ENCODE measurements around the gene HIF1A. TPM values are rescaled to one million over a fixed set of nuclear protein-coding genes. Genes with fewer than 3 reads are reported as not detected.

HIF1A gene
- polyA plus RNA-seq, 1 experiment, result 85.5 TPM

DNA sequence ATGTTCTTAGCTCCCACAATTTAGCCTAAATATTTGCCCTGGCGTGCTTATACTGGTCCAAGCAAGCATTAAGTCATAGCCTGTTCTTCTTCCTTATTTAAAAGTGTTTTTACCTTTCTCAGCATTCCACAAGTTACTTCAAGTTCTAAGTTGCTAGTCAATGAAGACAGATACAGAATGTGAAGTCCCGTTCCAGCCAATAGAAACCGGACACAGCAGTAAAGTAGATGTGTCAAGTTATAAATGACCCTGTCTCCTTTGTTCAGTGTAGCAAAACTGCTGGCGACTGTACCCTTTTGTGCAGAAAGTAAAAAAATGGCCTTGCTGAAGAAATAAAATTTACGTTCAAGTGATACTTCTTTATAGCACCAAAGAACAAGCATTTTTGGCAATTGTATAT is 70.8 kb downstream of the HIF1A start:
- peaks cover 6% of the 10 kb centered on the region for H3K36me3 ChIP-seq (ENCODE audit: control insufficient read depth, insufficient read depth, low read length)
- no peaks in the 10 kb centered on the region for H3K27me3 ChIP-seq (ENCODE audit: control insufficient read depth, insufficient read depth, low read length)
- ChIA-PET CTCF (interaction anchor here (1.9 kb wide), 1 partner anchor 20 kb away, joined by 4 read pairs; no protein-coding TSS in a partner anchor), POLR2A (no interaction called here)
- H3K4me3 ChIP-seq (ENCODE audit: low read depth, low read length), result no peak overlapping the region
- TF ChIP-seq, protein P1, sequence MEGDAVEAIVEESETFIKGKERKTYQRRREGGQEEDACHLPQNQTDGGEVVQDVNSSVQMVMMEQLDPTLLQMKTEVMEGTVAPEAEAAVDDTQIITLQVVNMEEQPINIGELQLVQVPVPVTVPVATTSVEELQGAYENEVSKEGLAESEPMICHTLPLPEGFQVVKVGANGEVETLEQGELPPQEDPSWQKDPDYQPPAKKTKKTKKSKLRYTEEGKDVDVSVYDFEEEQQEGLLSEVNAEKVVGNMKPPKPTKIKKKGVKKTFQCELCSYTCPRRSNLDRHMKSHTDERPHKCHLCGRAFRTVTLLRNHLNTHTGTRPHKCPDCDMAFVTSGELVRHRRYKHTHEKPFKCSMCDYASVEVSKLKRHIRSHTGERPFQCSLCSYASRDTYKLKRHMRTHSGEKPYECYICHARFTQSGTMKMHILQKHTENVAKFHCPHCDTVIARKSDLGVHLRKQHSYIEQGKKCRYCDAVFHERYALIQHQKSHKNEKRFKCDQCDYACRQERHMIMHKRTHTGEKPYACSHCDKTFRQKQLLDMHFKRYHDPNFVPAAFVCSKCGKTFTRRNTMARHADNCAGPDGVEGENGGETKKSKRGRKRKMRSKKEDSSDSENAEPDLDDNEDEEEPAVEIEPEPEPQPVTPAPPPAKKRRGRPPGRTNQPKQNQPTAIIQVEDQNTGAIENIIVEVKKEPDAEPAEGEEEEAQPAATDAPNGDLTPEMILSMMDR (IDR thresholded peaks at IDR 0.05; ENCODE audit: insufficient read depth, low read depth, low read length), result no peak
- no peak for DNase-seq (ENCODE audit: low read depth)

GRCh38 chr14:61768240-61768639 is 72.9 kb downstream of the HIF1A start:
- peaks cover 9% of the 10 kb centered on the region for H3K36me3 ChIP-seq (ENCODE audit: control insufficient read depth, insufficient read depth, low read length)
- CTCF ChIA-PET, result interaction anchor here (1.3 to 2.1 kb wide), 4 partner anchors 8 to 22 kb away, joined by 3 to 5 read pairs (median 4); no protein-coding TSS in a partner anchor
- POLR2A ChIA-PET, result no interaction called here

GRCh38 chr14:61769893-61770292 is 74.6 kb downstream of the HIF1A start:
- CTCF ChIA-PET, result no interaction called here
- POLR2A ChIA-PET, result no interaction called here
- TF ChIP-seq, protein P1 (IDR thresholded peaks at IDR 0.05; ENCODE audit: insufficient read depth, low read depth, low read length), result no peak
- no peaks in the 10 kb centered on the region for H3K27me3 ChIP-seq (ENCODE audit: control insufficient read depth, insufficient read depth, low read length)
- peaks cover 11% of the 10 kb centered on the region for H3K36me3 ChIP-seq (ENCODE audit: control insufficient read depth, insufficient read depth, low read length)
- no peak overlapping the region for H3K4me3 ChIP-seq (ENCODE audit: low read depth, low read length)
- DNase-seq (ENCODE audit: low read depth), result no peak

More at GRCh38 chr14:61768240-61768639, 72.9 kb downstream of the HIF1A start:
- H3K27me3 ChIP-seq (ENCODE audit: control insufficient read depth, insufficient read depth, low read length), result no peaks in the 10 kb centered on the region
- TF ChIP-seq, protein P1 (IDR thresholded peaks at IDR 0.05; ENCODE audit: insufficient read depth, low read depth, low read length), result no peak
- DNase-seq (ENCODE audit: low read depth), result no peak
- H3K4me3 ChIP-seq (ENCODE audit: low read depth, low read length), result no peak overlapping the region

DNA sequence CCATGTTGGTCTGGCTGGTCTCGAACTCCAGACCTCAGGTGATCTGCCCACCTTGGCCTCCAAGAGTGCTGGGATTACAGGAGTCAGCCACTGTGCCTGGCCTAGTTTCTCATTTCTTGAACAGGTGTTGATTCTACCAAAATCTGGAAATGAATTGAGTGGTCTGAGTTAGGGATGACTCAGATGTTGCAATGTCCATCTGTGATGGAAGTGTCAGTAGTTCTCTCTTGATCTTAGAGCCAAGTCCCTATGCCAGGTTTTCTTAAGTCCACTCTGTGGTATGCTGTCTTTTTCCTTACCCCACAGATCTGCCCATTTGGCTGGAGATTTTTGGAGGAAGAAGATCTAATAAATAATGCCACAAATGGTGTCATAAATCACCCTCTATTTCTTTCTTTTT is 79.5 kb downstream of the HIF1A start:
- ChIA-PET POLR2A (no interaction called here), CTCF (no interaction called here)
- Histone ChIP-seq H3K4me3 (ENCODE audit: low read depth, low read length) (no peak overlapping the region), H3K27me3 (ENCODE audit: control insufficient read depth, insufficient read depth, low read length) (no peaks in the 10 kb centered on the region), H3K36me3 (ENCODE audit: control insufficient read depth, insufficient read depth, low read length) (peaks cover 14% of the 10 kb centered on the region)
- TF ChIP-seq, protein P1 (IDR thresholded peaks at IDR 0.05; ENCODE audit: insufficient read depth, low read depth, low read length), result no peak
- no peak for DNase-seq (ENCODE audit: low read depth)

DNA sequence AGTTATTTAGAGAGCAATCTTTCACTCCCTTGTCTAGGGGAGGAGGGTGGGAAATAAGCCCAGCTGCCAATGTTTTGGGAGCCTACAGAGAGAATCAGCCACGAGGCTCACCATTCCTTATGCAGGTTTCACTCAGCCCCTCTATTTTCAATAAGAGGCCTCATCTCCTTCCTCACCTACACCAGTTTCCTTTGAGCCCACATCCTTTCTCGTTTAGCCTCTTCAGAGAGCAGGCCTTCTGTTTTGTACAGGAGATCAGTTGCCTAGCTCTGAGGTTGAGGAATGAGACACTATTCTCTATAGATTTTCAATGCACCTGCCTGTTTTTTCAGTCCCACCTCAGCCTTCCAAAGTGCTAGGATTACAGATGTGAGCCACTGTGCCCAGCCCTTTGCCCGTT is 84.8 kb downstream of the HIF1A start:
- ChIA-PET POLR2A (no interaction called here), CTCF (interaction anchor here (0.8 kb wide), 1 partner anchor 23 kb away, joined by 3 read pairs; no protein-coding TSS in a partner anchor)
- Histone ChIP-seq H3K4me3 (ENCODE audit: low read depth, low read length) (no peak overlapping the region), H3K36me3 (ENCODE audit: control insufficient read depth, insufficient read depth, low read length) (peaks cover 10% of the 10 kb centered on the region), H3K27me3 (ENCODE audit: control insufficient read depth, insufficient read depth, low read length) (no peaks in the 10 kb centered on the region)
- DNase-seq (ENCODE audit: low read depth), result no peak
- TF ChIP-seq, protein P1 (IDR thresholded peaks at IDR 0.05; ENCODE audit: insufficient read depth, low read depth, low read length), result no peak

Data from BJ (cell line).